Activated CD8-positive, alpha-beta T cell treated with anti-CD3 and anti-CD28 coated beads for 36 hours (primary cell): ENCODE measurements around the gene SF3A1. TPM values are rescaled to one million over a fixed set of nuclear protein-coding genes. Genes with fewer than 3 reads are reported as not detected.

Experiments used
- ATAC-seq: fragments of 200-7000 bp; cut with Tn5 transposase; one replicate; pipeline ENCODE4 v1.10.0; 2021; ENCODE audit warnings: mild to moderate bottlenecking, moderate library complexity
- CTCF ChIA-PET: fragments of 350-600 bp; sonication (Branson Sonifier 250); formaldehyde crosslinking; loops from one replicate; lab custom pipeline; 2021; ENCODE audit warnings: antibody characterized with exemption; lab: Charles Lee
- POLR2A ChIA-PET: fragments of 350-600 bp; sonication (Branson Sonifier 250); formaldehyde crosslinking; loops from one replicate; lab custom pipeline; 2021; ENCODE audit warnings: antibody characterized with exemption; lab: Charles Lee
- DNase-seq: peaks from one replicate; pipeline ENCODE4 v3.0.0-alpha.2; 2020
- H3K27ac Mint-ChIP-seq: one replicate; pipeline ENCODE4 v1.8.0; 2021; ENCODE audit warnings: mild to moderate bottlenecking, mixed read lengths
- H3K27me3 Mint-ChIP-seq: one replicate; pipeline ENCODE4 v1.8.0; 2021; ENCODE audit warnings: mixed read lengths
- H3K36me3 Mint-ChIP-seq: one replicate; pipeline ENCODE4 v1.8.0; 2021; ENCODE audit warnings: low read depth, mixed read lengths
- H3K4me1 Mint-ChIP-seq: one replicate; pipeline ENCODE4 v1.8.0; 2021; ENCODE audit warnings: low read depth, mixed read lengths
- H3K4me3 Mint-ChIP-seq: one replicate; pipeline ENCODE4 v1.8.0; 2021; ENCODE audit warnings: mild to moderate bottlenecking, moderate library complexity, mixed read lengths
- H3K9me3 Mint-ChIP-seq: one replicate; pipeline ENCODE4 v1.8.0; 2021; ENCODE audit warnings: mixed read lengths
- intact Hi-C: fragments of 100-400 bp; cut with micrococcal nuclease; formaldehyde crosslinking; loops from one replicate; pipeline ENCODE4 v1.10.0; 2022
- total RNA-seq, 2 experiments: library from RNA; stranded (reverse); gene quantifications; one replicate each; pipeline ENCODE4 v1.2.3, GENCODE V29; 2021
- TF ChIP-seq, protein P1 (sequence below): fragments of 200-600 bp; IDR thresholded peaks from one replicate; pipeline ENCODE4 v1.8.0; 2022; ENCODE audit warnings: antibody characterized with exemption, mild to moderate bottlenecking

Gene SF3A1
- total RNA-seq, 2 experiments from 2014 or later = 252 to 262 TPM

DNA sequence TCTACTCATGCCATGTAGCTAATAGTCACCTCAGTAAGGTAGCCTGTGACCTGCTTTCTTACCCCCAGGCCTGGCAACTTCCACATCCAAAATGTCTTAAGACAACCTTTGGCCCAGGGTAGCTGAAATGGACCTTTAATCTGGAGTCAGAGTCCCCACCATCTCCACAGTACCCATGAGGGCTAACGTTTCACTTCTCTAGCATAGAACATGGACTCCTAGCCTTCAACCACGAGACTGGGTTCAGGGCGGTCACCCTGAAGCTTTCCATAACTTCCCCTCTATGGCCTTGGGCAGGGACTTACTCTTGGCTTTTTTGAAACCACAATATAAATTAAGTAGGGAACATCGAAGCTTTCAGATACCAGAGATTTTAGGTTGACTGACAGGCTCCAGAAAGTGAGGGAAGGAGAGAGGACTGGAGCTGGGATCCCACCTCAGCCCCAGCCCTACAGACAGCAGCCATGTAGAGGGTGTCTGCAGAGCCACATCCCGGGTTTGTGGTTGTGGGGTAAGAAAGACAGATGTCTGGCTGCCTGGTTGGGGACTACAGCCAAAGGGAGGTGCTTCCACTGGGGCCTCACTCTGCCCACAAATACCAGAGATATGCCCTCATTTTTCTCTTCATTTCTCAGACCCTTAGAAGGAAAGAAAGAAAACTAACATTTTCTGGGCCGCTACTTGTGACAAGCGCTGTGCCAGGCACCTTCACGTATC is 32.5 kb downstream of the SF3A1 start:
- peak; percentile 40 for ATAC-seq
- Mint-ChIP-seq H3K27me3 (no peaks in the 10 kb centered on the region), H3K4me1 (peaks cover 62% of the 10 kb centered on the region), H3K36me3 (peaks cover 12% of the 10 kb centered on the region), H3K9me3 (no peaks in the 10 kb centered on the region), H3K4me3 (peak overlapping the region; percentile 81), H3K27ac (peak overlapping the region; percentile 81)
- TF ChIP-seq, protein P1, sequence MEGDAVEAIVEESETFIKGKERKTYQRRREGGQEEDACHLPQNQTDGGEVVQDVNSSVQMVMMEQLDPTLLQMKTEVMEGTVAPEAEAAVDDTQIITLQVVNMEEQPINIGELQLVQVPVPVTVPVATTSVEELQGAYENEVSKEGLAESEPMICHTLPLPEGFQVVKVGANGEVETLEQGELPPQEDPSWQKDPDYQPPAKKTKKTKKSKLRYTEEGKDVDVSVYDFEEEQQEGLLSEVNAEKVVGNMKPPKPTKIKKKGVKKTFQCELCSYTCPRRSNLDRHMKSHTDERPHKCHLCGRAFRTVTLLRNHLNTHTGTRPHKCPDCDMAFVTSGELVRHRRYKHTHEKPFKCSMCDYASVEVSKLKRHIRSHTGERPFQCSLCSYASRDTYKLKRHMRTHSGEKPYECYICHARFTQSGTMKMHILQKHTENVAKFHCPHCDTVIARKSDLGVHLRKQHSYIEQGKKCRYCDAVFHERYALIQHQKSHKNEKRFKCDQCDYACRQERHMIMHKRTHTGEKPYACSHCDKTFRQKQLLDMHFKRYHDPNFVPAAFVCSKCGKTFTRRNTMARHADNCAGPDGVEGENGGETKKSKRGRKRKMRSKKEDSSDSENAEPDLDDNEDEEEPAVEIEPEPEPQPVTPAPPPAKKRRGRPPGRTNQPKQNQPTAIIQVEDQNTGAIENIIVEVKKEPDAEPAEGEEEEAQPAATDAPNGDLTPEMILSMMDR = no peak
- peak; percentile 79 for DNase-seq
- intact Hi-C loops = loop anchor here (2.0 kb wide), 1 partner anchor 13 kb away; no protein-coding TSS in a partner anchor
- POLR2A ChIA-PET = interaction anchor here (0.7 to 8.5 kb wide), 9 partner anchors 11 to 66 kb away, joined by 3 to 68 read pairs (median 4); partner anchors contain the start of gene CASTOR1
- CTCF ChIA-PET = interaction anchor here (0.9 to 8.3 kb wide), 5 partner anchors 10 to 236 kb away, joined by 3 to 98 read pairs (median 4); partner anchors contain the start of gene CASTOR1

DNA sequence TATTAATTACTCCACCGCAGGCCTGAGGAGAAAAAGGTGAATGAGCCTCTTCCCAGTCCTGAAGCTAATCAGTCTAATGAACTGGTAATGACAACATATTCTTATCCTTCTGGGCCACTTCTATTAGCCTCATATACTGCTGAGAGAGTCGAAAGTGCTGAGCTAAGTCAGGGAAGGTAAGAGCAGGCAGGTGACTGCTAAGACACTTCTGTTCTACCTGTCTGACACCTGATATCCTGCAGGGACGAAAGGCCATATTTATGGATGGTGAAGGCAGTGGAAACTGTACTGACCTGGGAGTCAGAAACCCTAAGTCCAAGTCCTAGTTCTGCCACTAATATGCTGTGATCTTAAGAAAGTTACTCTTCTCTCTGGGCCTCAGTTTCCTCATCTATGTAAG is 33.4 kb downstream of the SF3A1 start:
- POLR2A ChIA-PET = interaction anchor here (0.9 to 8.5 kb wide), 6 partner anchors 10 to 101 kb away, joined by 3 to 68 read pairs (median 5); no protein-coding TSS in a partner anchor
- H3K9me3 Mint-ChIP-seq = no peaks in the 10 kb centered on the region
- ATAC-seq (no peak), DNase-seq (no peak)
- CTCF ChIA-PET = interaction anchor here (1.5 to 8.3 kb wide), 5 partner anchors 9 to 33 kb away, joined by 4 to 98 read pairs (median 5); partner anchors contain the start of gene CASTOR1
- peak overlapping the region; percentile 49 for H3K27ac Mint-ChIP-seq
- TF ChIP-seq, protein P1 = no peak
- peaks cover 72% of the 10 kb centered on the region for H3K4me1 Mint-ChIP-seq
- peaks cover 11% of the 10 kb centered on the region for H3K36me3 Mint-ChIP-seq
- no peaks in the 10 kb centered on the region for H3K27me3 Mint-ChIP-seq
- intact Hi-C loops = no loop called here
- H3K4me3 Mint-ChIP-seq = no peak overlapping the region

DNA sequence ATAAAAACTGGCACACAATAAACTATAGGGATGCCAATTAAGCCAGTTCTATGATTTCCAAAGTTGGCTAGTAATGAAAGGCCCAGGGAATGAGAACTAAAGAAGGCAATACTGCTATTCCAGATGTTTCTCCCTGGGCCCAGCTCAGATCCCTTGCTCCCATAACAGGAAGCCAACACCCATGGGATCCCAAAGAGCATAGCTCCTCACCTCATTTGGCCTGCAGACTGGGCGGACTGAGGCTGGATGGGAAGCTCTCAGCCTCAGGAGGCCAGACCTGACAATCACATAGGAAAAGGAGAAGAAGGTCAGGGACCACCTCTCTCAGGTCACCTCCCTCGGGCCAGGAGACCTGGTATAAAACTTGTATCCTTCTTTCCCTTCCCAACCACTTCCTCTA is 35.2 kb downstream of the SF3A1 start:
- CTCF ChIA-PET = interaction anchor here (1.8 kb wide), 2 partner anchors 22 to 66 kb away, joined by 4 to 6 read pairs; no protein-coding TSS in a partner anchor

DNA sequence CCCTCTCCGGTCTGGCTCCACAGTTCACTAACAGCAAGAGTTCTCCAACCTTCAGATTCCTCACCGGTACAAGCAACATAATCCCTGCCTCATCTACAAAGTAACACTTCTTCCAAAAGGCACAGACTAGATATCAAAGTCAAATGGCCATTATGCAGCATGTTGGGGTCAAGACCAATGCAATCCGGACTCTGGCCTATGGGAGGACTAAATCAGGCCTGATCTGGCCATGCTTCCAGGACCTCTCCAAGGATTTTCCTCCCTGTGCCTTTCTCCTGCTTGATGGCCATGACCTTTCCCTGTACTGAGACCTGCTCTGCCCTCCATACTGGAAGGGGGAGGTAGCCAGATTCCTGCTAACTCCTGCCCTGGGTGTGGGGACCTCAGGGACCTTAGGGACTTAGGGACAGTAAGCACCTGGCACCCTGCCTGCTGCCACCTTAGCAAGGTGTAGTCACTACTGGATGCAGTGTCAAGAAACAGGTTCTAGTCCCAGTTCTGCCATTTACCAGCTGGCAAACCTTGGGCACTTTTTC is 36.6 kb downstream of the SF3A1 start:
- Mint-ChIP-seq H3K4me1 (peaks cover 84% of the 10 kb centered on the region), H3K4me3 (no peak overlapping the region), H3K9me3 (no peaks in the 10 kb centered on the region), H3K36me3 (peaks cover 18% of the 10 kb centered on the region), H3K27ac (peak overlapping the region; percentile 76), H3K27me3 (no peaks in the 10 kb centered on the region)
- TF ChIP-seq, protein P1 = no peak
- ATAC-seq (no peak), DNase-seq (no peak)
- intact Hi-C loops = no loop called here
- ChIA-PET CTCF (interaction anchor here (0.7 to 1.0 kb wide), 3 partner anchors 12 to 32 kb away, joined by 3 to 6 read pairs (median 4); no protein-coding TSS in a partner anchor), POLR2A (interaction anchor here (1.1 to 2.1 kb wide), 2 partner anchors 8 to 37 kb away, joined by 3 to 4 read pairs; no protein-coding TSS in a partner anchor)

More for the DNA sequence above, 35.2 kb downstream of the SF3A1 start:
- Mint-ChIP-seq H3K4me3 (no peak overlapping the region), H3K27me3 (no peaks in the 10 kb centered on the region), H3K9me3 (no peaks in the 10 kb centered on the region), H3K27ac (peak overlapping the region; percentile 26), H3K4me1 (peaks cover 78% of the 10 kb centered on the region), H3K36me3 (peaks cover 14% of the 10 kb centered on the region)
- DNase-seq (no peak), ATAC-seq (no peak)
- POLR2A ChIA-PET = interaction anchor here (0.8 to 8.5 kb wide), 4 partner anchors 8 to 58 kb away, joined by 3 to 68 read pairs (median 4); partner anchors contain the start of gene CASTOR1
- intact Hi-C loops = no loop called here
- TF ChIP-seq, protein P1 = no peak
